HepG2 (cell line): Measurements from ENCODE around the gene KIF1B. TPM values are rescaled to one million over a fixed set of nuclear protein-coding genes. Genes with fewer than 3 reads are reported as not detected.

ENCODE experiments used
- KAT2B ChIP-seq: fragments of 150-350 bp; IDR thresholded peaks from 2 replicates; pipeline ENCODE4 v1.6.1; 2014; ENCODE audit warnings: low read depth, low read length, borderline replicate concordance
- polyA plus RNA-seq, 8 experiments: library from polyadenylated mRNA; depleted of rRNA in 3 of 8; stranded (reverse) in 7 of 8; unstranded in 1 of 8; fragments of >200 nt; fragmentation: Illumina TruSeq in 4 of 8; extraction: Trizol in 4 of 8; gene quantifications; 2 replicates each; pipeline versions ENCODE4 v1.2.1 to v1.2.3, GENCODE V29; 2011 to 2016; ENCODE audit warnings: low read depth in 4 of 8, missing spikeins in 1 of 8, mixed read lengths in 1 of 8; ENCODE audit not compliant: insufficient read depth in 1 of 8
- total RNA-seq, 5 experiments: library from RNA; depleted of rRNA; stranded (reverse); fragments of >200 nt; fragmentation: Illumina TruSeq; extraction: Trizol; gene quantifications; 2 replicates each; pipeline ENCODE4 v1.2.3, GENCODE V29; 2016; ENCODE audit warnings: low read depth in 1 of 5
- TF ChIP-seq, protein P1 (sequence below), 2 experiments: fragments of 450-650 bp in 1 of 2; sonication (generic) in 1 of 2; formaldehyde crosslinking in 1 of 2; IDR thresholded peaks; 2 replicates each; pipeline versions ENCODE4 v1.6.1 to v1.8.0; 2016 to 2022; ENCODE audit warnings: antibody characterized with exemption in 1 of 2, mild to moderate bottlenecking in 1 of 2, missing genetic modification reagents in 1 of 2

Gene KIF1B
- total and polyA plus RNA-seq, 2 of the 13 experiments (the other 11 are each of a cell fraction or from before 2014, with no cell fraction given) = 26.7 to 32.5 TPM

DNA sequence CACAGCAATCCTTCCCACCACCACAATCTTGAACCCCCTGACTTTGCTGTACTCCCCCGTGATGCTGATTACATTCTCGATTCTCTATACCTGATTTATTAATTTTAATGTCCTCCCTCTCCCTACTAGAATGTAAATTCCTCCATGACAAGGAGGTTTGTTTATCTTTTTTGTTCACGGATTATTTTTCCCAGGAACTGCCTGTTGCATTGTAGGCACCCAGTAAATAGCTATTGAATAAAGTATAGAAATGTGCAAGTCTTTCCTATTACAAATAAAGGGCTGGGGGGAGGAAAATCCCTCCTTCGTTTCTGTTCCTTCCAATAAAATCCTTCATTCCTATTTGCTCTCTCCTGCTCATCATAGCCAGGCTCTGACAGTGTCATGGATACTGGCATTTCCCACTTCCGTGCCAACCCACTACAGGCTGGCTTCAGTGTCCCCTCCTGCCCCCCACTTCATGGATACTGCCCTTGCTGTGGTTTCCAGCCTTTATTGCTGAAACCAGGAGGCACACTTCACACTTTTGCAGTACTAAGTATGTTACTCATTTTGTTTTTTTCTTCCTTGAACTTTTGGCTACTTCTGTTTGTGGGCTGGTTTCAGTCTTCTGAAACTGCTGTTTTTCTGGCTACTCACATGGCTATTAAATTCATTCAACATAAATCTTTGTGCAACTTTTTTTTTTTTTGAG lies 7.5 kb downstream of the KIF1B start (continued):
- TF ChIP-seq, protein P1, sequence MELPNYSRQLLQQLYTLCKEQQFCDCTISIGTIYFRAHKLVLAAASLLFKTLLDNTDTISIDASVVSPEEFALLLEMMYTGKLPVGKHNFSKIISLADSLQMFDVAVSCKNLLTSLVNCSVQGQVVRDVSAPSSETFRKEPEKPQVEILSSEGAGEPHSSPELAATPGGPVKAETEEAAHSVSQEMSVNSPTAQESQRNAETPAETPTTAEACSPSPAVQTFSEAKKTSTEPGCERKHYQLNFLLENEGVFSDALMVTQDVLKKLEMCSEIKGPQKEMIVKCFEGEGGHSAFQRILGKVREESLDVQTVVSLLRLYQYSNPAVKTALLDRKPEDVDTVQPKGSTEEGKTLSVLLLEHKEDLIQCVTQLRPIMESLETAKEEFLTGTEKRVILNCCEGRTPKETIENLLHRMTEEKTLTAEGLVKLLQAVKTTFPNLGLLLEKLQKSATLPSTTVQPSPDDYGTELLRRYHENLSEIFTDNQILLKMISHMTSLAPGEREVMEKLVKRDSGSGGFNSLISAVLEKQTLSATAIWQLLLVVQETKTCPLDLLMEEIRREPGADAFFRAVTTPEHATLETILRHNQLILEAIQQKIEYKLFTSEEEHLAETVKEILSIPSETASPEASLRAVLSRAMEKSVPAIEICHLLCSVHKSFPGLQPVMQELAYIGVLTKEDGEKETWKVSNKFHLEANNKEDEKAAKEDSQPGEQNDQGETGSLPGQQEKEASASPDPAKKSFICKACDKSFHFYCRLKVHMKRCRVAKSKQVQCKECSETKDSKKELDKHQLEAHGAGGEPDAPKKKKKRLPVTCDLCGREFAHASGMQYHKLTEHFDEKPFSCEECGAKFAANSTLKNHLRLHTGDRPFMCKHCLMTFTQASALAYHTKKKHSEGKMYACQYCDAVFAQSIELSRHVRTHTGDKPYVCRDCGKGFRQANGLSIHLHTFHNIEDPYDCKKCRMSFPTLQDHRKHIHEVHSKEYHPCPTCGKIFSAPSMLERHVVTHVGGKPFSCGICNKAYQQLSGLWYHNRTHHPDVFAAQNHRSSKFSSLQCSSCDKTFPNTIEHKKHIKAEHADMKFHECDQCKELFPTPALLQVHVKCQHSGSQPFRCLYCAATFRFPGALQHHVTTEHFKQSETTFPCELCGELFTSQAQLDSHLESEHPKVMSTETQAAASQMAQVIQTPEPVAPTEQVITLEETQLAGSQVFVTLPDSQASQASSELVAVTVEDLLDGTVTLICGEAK (IDR thresholded peaks at IDR 0.05) = no peak
- TF ChIP-seq, protein P1 (CRISPR knock-in tag; IDR thresholded peaks at IDR 0.05) = no peak
- TF ChIP-seq KAT2B = no peak
